Naive B cell (primary cell): Measurements from ENCODE around the gene CTSF. TPM values are rescaled to one million over a fixed set of nuclear protein-coding genes. Genes with fewer than 3 reads are reported as not detected.

Source experiments
- ATAC-seq, 2 donors: fragments of 150-1000 bp; cut with Tn5 transposase; 2 replicates each; pipeline ENCODE4 v1.10.0; 2021; ENCODE audit warnings: low read depth in 2 of 2, mild to moderate bottlenecking in 2 of 2, moderate library complexity in 2 of 2
- DNase-seq: peaks from one replicate; pipeline ENCODE4 v3.0.0; 2022
- H3K27ac Mint-ChIP-seq, 6 donors: one replicate each; pipeline ENCODE4 v1.8.0; 2020 to 2022; ENCODE audit warnings: mild to moderate bottlenecking in 6 of 6, mixed read lengths in 6 of 6, moderate library complexity in 5 of 6, inconsistent platforms in 2 of 6
- H3K27me3 Mint-ChIP-seq, 3 donors: one replicate each; pipeline ENCODE4 v1.8.0; 2021 to 2022; ENCODE audit warnings: mixed read lengths in 3 of 3, mild to moderate bottlenecking in 1 of 3
- H3K36me3 Mint-ChIP-seq, 2 donors: one replicate each; pipeline ENCODE4 v1.8.0; 2020 to 2022; ENCODE audit warnings: mixed read lengths in 2 of 2, inconsistent platforms in 1 of 2, mild to moderate bottlenecking in 1 of 2
- H3K4me1 Mint-ChIP-seq, 3 donors: one replicate each; pipeline ENCODE4 v1.8.0; 2020 to 2022; ENCODE audit warnings: mixed read lengths in 3 of 3, inconsistent platforms in 1 of 3, mild to moderate bottlenecking in 1 of 3, moderate library complexity in 1 of 3
- H3K4me3 Mint-ChIP-seq, 8 donors: one replicate each; pipeline ENCODE4 v1.8.0; 2020 to 2022; ENCODE audit warnings: mild to moderate bottlenecking in 8 of 8, mixed read lengths in 8 of 8, moderate library complexity in 8 of 8, inconsistent platforms in 2 of 8
- H3K9me3 Mint-ChIP-seq, 7 donors: one replicate each; pipeline ENCODE4 v1.8.0; 2020 to 2022; ENCODE audit warnings: mixed read lengths in 7 of 7, mild to moderate bottlenecking in 5 of 7, inconsistent platforms in 2 of 7, moderate library complexity in 1 of 7
- polyA plus RNA-seq, 6 donors: library from polyadenylated mRNA; unstranded; fragments of 300-500 nt; fragmentation: Illumina TruSeq; gene quantifications; one replicate each; pipeline ENCODE4 v1.2.3, GENCODE V29; 2021; ENCODE audit warnings: low read depth in 6 of 6

CTSF gene
- polyA plus RNA-seq, 6 donors from 2014 or later = 5.0 to 14.3 (median 11.4) TPM

DNA sequence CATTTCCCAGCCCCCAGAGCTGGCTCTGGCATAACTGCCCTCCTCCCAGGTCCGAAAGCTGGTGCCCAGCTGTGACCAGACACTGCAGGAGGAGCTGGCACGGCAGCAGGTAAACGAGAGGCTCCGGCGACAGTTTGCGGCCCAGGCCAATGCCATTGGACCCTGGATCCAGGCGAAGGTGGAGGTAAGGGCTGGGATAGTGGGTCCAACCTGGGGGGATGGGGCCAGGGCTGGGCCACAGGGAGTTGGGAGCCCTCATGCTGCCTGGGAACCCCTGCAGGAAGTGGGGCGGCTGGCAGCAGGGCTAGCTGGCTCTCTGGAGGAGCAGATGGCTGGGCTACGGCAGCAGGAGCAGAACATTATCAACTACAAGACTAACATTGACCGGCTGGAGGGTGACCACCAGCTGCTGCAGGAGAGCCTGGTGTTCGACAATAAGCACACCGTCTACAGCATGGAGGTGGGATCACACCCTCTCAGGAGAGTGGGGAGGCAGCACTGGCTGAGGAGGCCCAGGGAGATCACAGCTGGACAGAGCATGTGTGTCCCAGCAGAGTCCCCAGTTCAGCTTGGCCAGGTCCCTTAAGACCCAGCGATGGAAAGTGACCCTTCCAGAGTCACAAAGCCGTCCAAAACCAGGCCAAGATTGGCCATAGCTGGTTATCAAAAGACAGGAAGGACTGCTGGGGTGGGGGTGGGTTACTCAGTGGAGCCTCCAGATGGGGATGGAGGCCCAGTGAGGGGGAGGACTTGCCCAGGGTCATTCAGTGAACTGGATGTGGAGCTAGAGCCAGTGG lies 7.0 kb downstream of the CTSF start:
- Mint-ChIP-seq H3K4me1 (peaks cover 0 to 9% (median 3%) of the 10 kb centered on the region in 3 donors), H3K27me3 (peaks cover 13 to 41% (median 23%) of the 10 kb centered on the region in 3 donors), H3K4me3 (no peak overlapping the region), H3K9me3 (no peaks in the 10 kb centered on the region), H3K27ac (peak overlapping the region in 1 of 6 donors; percentile 49), H3K36me3 (peaks cover 0 to 5% of the 10 kb centered on the region in 2 donors)
- no peak for ATAC-seq
- DNase-seq = no peak

DNA sequence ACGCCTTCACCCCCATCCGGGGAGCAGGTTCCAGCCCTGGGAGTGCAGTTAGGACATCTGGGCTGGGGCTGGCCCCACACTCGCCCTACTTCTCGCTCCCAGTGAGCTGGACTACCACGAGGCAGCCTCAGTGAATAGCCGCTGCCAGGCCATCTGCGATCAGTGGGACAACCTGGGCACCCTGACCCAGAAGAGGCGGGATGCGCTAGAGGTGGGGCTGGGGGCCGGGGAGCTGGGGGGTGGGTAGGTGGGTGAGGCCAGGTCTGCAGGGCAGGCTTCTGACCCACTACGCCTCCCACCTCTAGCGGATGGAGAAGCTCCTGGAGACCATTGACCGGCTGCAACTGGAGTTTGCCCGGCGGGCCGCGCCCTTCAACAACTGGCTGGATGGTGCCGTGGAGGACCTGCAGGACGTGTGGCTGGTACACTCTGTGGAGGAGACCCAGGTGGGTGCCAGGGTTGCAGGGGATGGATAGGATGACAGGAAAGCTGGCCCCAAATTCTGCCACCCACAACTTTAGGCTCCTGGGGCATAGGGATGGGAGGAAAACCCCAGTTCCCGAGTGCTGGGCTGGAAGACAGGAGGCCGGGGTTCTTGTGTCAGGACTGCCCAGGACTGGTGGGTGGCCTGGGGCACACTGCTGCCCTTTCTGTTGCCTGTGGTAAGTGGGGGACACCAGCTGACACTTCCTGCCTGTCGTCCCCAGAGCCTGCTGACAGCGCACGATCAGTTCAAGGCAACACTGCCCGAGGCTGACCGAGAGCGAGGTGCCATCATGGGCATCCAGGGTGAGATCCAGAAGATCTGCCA lies 8.3 kb downstream of the CTSF start:
- Mint-ChIP-seq H3K27me3 (peaks cover 17 to 43% (median 23%) of the 10 kb centered on the region in 3 donors), H3K4me1 (peaks cover 0 to 6% (median 3%) of the 10 kb centered on the region in 3 donors), H3K9me3 (no peaks in the 10 kb centered on the region), H3K36me3 (no peaks in the 10 kb centered on the region), H3K27ac (no peak overlapping the region), H3K4me3 (no peak overlapping the region)
- ATAC-seq (no peak), DNase-seq (no peak)

DNA sequence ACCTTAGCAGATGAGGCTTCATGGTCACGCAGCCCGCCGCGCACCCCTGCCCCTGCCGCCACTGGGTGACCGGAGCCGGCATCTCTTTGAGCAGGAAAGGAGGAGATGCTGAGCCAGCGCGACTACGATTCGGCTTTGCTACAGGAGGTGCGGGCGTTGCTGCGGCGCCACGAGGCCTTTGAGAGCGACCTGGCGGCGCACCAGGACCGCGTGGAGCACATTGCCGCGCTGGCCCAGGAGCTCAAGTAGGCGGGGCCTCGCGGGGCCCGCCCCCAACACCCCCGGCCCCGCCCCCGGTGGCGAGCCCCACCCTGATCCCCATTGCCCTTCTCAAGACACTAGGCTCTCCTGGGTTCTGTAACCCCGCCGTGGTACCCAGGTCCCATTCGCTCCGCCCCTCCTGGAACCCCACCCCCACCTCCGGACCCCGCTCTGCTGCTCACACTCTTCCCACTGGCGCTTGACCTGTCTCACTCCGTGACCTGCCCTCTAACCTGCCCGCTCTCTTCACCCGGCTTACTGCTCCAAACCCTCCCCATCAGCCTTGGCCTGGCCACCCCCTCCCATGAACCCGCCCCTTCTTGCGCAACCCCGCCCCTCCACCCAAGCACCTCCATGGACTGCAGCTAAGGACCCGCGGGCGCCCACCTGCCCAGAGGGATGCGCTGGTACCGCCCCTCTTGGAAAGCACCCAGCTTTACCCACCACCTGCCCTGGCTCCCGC lies 9.1 kb downstream of the CTSF start:
- H3K4me1 Mint-ChIP-seq = peaks cover 0 to 6% (median 3%) of the 10 kb centered on the region in 3 donors
- no peak for DNase-seq
- H3K4me3 Mint-ChIP-seq = peak overlapping the region in 2 of 8 donors; percentile 18 to 46
- peaks cover 17 to 49% (median 23%) of the 10 kb centered on the region in 3 donors for H3K27me3 Mint-ChIP-seq
- ATAC-seq = peak; percentile 65 to 71
- H3K36me3 Mint-ChIP-seq = no peaks in the 10 kb centered on the region
- H3K9me3 Mint-ChIP-seq = no peaks in the 10 kb centered on the region
- H3K27ac Mint-ChIP-seq = no peak overlapping the region

DNA sequence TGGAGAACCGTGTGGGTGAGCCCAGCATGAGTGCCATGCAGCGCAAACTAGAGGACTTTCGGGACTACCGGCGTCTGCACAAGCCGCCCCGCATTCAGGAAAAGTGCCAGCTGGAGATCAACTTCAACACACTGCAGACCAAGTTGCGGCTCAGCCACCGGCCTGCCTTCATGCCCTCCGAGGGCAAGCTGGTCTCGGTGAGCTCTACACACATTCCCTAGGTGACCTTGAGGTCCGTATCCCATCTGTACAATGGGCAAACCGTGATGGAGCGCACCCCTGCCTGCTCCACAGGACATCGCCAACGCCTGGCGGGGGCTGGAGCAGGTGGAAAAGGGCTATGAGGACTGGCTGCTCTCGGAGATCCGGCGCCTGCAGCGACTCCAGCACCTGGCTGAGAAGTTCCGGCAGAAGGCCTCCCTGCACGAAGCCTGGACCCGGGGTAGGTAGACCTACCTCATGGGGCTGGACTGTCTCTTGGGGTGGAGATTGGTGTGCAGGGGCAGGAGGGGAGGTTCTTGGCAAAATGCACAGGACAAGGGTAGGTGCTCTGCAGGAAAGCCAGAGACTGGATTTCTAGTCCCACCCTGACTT lies 10.6 kb downstream of the CTSF start:
- H3K4me1 Mint-ChIP-seq = peaks cover 0 to 6% (median 3%) of the 10 kb centered on the region in 3 donors
- H3K4me3 Mint-ChIP-seq = peak overlapping the region in 1 of 8 donors; percentile 47
- H3K36me3 Mint-ChIP-seq = no peaks in the 10 kb centered on the region
- DNase-seq = no peak
- no peak for ATAC-seq
- H3K27ac Mint-ChIP-seq = no peak overlapping the region
- peaks cover 17 to 49% (median 23%) of the 10 kb centered on the region in 3 donors for H3K27me3 Mint-ChIP-seq
- H3K9me3 Mint-ChIP-seq = no peaks in the 10 kb centered on the region

DNA sequence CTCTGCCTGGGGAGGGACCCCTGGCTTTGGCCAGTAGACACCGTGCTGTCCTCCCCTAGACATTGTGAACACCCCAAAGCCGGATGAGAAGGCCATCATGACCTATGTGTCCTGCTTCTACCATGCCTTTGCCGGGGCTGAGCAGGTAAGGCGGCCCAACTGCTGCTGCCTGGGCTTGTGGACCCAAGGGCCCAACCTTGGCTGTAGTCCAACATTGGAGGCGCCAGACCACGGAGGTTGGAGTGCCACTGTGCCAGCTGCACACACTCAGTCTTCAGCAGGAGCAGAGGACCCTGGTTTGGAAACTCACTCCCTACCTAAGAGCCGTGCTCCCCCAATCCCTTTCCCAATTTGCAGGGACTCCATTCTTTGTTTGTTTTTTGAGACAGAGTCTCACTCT lies 12.3 kb downstream of the CTSF start:
- Mint-ChIP-seq H3K4me1 (peaks cover 0 to 6% (median 3%) of the 10 kb centered on the region in 3 donors), H3K9me3 (no peaks in the 10 kb centered on the region), H3K27ac (no peak overlapping the region), H3K36me3 (no peaks in the 10 kb centered on the region), H3K4me3 (no peak overlapping the region), H3K27me3 (peaks cover 17 to 47% (median 23%) of the 10 kb centered on the region in 3 donors)
- DNase-seq (no peak), ATAC-seq (no peak)

DNA sequence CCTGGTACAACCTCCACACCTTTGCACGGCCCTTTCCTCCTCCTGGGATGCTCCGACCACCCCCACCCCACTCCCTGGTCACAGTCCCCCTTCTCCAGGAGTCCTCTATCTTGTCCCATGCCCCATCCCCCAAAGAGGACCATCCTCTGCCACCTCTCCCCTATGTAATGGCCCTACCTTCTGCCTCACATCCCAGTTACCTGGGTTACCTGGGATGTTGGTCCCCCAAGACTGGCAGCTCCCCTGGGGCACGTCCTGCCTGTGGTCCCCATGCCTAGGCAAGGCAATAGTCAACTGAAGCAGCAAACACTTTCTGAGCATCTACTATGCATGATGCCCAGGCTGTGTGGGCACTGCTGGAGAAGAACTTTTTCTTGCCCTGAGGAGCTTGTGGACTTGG lies 13.0 kb downstream of the CTSF start:
- no peak overlapping the region for H3K4me3 Mint-ChIP-seq
- DNase-seq (no peak), ATAC-seq (no peak)
- no peaks in the 10 kb centered on the region for H3K9me3 Mint-ChIP-seq
- H3K27me3 Mint-ChIP-seq = peaks cover 17 to 41% (median 22%) of the 10 kb centered on the region in 3 donors
- no peak overlapping the region for H3K27ac Mint-ChIP-seq
- peaks cover 0 to 6% (median 3%) of the 10 kb centered on the region in 3 donors for H3K4me1 Mint-ChIP-seq
- no peaks in the 10 kb centered on the region for H3K36me3 Mint-ChIP-seq

DNA sequence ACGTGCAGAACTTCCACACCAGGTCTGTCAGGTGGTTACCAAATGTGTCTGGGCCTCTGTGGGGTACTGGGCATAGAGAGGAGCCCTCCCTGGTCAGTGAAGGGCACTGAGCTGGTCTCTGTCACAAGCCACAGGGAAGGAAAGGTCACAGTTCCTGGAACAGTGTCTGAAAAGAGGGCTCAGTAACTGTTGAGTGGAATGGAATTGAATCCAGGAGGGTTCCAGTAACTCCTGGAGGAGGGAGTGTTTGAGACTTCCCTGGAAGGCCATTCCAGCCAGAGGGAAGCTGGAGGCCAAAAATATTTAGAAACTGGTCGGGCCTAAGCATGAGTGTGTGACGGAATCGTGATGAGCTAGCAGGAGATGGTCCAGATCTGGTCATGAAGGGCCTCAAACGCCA lies 13.8 kb downstream of the CTSF start:
- Mint-ChIP-seq H3K27ac (peak overlapping the region in 1 of 6 donors; percentile 88), H3K27me3 (peaks cover 17 to 35% (median 18%) of the 10 kb centered on the region in 3 donors), H3K4me3 (no peak overlapping the region), H3K4me1 (peaks cover 0 to 6% (median 3%) of the 10 kb centered on the region in 3 donors), H3K36me3 (no peaks in the 10 kb centered on the region), H3K9me3 (no peaks in the 10 kb centered on the region)
- no peak for DNase-seq
- no peak for ATAC-seq

DNA sequence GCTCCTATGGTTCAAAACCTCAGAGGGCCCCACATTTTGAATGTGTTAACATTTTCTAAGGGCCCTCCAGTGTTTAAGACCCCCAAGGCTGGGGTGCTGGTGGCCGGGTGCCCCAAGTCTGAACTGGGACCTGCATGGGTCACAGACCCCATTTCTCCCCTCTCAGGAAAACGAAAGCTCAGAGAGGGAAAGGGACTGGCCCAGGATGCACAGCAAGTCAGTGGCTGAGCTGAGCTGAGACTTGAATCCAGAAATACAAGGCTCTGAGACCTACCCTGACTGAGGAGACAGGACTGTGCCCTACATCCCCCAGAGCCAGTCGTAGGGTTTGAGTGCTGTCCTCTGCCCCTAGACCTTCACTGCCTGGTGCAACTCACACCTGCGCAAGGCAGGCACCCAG lies 17.5 kb downstream of the CTSF start:
- no peak for DNase-seq
- no peak overlapping the region for H3K4me3 Mint-ChIP-seq
- peaks cover 0 to 21% (median 4%) of the 10 kb centered on the region in 3 donors for H3K27me3 Mint-ChIP-seq
- no peaks in the 10 kb centered on the region for H3K36me3 Mint-ChIP-seq
- H3K27ac Mint-ChIP-seq = no peak overlapping the region
- peaks cover 0 to 7% (median 0%) of the 10 kb centered on the region in 3 donors for H3K4me1 Mint-ChIP-seq
- ATAC-seq = no peak
- no peaks in the 10 kb centered on the region for H3K9me3 Mint-ChIP-seq

DNA sequence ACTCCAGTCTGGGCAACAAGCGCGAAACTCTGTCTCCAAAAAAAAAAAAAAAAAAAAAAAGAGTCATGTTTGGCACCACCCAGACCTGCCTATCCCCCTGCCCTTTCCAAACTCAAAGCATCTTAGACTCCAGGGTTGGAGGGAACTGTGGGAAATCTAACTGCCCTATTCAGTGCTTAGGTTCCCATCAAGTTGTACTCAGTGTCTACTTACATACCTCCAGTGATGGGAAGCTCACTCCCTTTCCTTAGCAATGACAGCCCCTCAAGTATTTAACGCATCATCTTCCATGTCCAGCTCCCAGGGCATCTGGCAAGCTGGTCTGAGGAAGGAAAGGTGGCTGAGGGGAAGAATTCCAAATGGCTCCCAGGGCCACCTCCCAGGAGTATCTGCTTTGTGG lies 18.7 kb downstream of the CTSF start:
- Mint-ChIP-seq H3K36me3 (no peaks in the 10 kb centered on the region), H3K4me3 (peak overlapping the region in 1 of 8 donors; percentile 41), H3K4me1 (peaks cover 5 to 14% (median 6%) of the 10 kb centered on the region in 3 donors), H3K9me3 (no peaks in the 10 kb centered on the region), H3K27me3 (peaks cover 0 to 11% (median 0%) of the 10 kb centered on the region in 3 donors), H3K27ac (no peak overlapping the region)
- ATAC-seq (no peak), DNase-seq (no peak)

DNA sequence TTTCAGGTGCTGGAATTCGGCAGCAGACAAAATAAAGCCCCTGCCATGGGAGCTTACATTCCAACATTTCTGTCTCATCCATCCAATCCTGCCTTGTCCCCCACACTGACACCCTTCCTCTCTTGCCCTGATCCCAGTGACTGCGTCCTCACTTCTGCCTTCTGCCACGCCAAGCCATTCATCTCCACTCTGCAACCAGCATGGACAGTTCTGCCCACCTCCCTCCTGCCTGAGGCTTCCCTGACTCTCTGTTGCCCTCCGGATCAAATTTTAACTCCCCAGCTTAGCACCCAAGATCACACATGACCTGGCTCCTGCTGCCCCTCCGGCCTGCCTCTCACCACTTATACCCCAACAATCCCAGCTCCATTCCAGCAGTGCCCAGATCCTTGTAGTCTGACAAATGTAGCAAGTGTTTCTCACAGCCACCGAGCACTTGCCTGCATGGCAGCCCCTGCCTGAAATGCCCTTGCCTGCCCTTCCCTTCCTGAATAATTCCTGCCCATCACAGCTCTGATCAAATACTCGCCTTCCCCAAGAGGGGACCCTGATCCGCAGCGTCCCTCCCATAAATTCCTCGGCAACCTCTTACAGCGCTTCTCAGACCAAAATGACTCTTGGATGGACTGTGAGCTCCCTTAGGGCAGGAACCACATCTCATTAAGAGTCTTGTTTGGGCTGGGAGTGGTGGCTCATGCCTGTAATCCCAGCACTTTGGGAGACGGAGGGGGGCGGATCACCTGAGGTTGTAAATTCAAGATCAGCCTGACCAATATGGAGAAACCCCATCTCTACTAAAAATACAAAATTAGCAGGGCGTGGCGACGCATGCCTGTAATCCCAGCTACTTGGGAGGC lies 19.4 kb downstream of the CTSF start:
- ATAC-seq (no peak), DNase-seq (no peak)
- Mint-ChIP-seq H3K9me3 (no peaks in the 10 kb centered on the region), H3K4me1 (peaks cover 10 to 20% (median 12%) of the 10 kb centered on the region in 3 donors), H3K27ac (peak overlapping the region in 1 of 6 donors; percentile 87), H3K27me3 (peaks cover 0 to 8% (median 0%) of the 10 kb centered on the region in 3 donors), H3K36me3 (no peaks in the 10 kb centered on the region), H3K4me3 (peak overlapping the region in 6 of 8 donors; percentile 3 to 83 (median 50))

DNA sequence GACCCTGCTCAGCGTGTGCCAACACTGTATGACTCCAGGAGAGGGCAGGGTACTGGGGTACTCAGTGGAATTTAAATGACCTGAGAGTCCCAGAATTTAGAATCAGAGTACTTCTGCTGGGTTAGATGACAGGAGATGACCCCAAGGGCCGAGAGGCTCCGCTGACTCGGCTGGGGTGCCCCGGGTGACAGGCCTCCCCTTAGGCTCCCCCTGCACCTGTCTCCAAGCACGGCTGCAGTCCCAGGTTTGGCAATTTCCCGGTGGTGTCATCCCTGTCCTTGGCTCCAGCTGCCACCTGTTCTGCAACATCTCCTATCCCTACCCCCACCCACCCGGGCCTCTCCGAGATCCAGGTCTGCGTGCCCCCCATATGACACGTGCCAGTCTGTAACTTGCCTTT lies 20.4 kb downstream of the CTSF start:
- H3K36me3 Mint-ChIP-seq = no peaks in the 10 kb centered on the region
- peaks cover 17 to 29% (median 20%) of the 10 kb centered on the region in 3 donors for H3K4me1 Mint-ChIP-seq
- H3K9me3 Mint-ChIP-seq = no peaks in the 10 kb centered on the region
- H3K27me3 Mint-ChIP-seq = peaks cover 0 to 8% (median 0%) of the 10 kb centered on the region in 3 donors
- DNase-seq (no peak), ATAC-seq (no peak)
- no peak overlapping the region for H3K27ac Mint-ChIP-seq
- H3K4me3 Mint-ChIP-seq = peak overlapping the region in 5 of 8 donors; percentile 27 to 83 (median 66)

DNA sequence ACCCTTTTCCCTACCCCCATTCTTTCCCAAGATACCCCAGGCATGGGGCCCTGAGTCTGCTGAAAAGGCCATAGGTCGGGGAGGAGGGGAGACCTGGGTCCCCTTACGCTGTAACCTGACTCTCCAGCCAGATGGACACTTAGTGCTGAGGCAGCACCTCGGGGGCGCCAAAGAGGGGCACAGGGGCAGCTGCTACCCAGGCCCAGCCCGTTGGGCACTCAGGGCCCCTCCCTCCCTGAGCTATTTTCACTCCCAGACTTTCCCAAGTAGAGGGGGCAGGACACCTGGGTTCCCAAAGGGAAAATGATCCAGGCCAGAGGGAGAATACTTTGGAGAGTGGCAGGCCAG lies 20.8 kb downstream of the CTSF start:
- Mint-ChIP-seq H3K4me1 (peaks cover 19 to 32% (median 24%) of the 10 kb centered on the region in 3 donors), H3K36me3 (peaks cover 0 to 2% of the 10 kb centered on the region in 2 donors), H3K27me3 (peaks cover 0 to 8% (median 0%) of the 10 kb centered on the region in 3 donors), H3K4me3 (peak overlapping the region in 5 of 8 donors; percentile 27 to 83 (median 66)), H3K27ac (no peak overlapping the region), H3K9me3 (no peaks in the 10 kb centered on the region)
- DNase-seq (no peak), ATAC-seq (no peak)
